ENCODE data around the gene TMEM208.

The TMEM208 gene

DNA sequence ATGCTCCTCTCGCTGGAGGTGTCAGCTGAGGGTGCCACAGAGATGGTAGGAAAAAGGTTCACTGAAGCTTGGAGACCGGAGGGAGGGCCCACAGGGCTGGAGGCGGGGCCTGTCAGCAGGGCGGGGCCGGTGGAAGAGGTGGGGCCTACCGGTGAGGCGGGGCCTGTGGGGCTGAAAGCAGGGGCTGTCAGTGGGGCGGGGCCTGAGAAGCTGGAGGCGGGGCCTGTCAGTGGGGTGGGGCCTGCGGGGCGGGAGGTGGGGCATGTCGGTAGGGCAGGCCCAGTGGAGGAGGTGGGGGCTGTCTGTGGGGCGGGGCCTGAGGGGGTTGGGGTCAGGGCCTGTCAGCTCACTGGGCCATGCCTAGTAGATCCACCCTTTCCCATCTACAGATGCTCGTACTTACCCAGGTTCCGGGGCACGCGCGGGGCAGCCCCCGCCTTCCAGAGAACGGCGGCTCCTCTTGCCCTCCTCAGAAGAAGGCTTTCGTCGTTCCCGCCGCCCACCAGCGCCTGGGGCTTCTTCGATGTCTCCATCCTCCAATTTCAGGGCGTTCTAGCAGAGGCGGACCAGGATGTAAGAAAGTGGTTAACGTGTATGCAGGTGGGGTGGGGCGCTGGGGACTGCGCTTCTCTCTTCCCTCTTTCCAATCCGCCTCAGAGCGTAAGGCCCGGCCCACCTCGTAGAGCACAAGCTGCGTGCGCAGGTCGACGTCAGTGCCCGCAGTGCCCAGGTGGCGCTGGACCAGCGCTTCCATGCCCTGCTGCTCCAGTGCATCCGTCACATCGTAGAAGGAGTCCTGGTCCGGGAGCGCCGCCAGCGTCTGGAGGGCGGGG is 9.8 kb downstream of the TMEM208 start:
- DNase-seq (ENCODE audit: low spot score): peak; percentile 86

- DNase-seq (ENCODE audit: low spot score): no peak
Observed at GRCh38 chr16:67237396-67238277, 10.7 kb downstream of the TMEM208 start.

GRCh38 chr16:67238278-67238575 is 11.3 kb downstream of the TMEM208 start:
- no peak for DNase-seq (ENCODE audit: low spot score)

- DNase-seq (ENCODE audit: low spot score): no peak
Observed at GRCh38 chr16:67238806-67239470, 12.0 kb downstream of the TMEM208 start.

DNA sequence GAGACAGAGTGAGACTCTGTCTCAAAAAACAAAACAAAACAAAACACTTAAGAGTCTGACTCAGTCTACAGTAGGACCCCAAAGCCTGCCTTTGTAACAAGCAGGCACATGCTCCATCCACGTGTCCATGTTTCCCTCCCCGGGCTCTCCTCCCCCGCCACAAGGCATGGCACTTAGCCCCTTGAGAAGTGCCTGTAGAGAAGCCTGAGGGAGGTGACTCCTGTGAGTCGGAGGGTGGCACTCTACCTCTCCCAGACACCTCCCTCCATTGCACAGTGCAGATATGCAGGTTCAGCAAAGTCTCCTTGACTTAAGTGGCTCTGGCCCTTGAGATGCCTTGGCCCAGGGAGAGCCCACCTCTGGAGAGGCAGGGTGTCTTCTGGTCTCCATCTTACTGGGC is 13.6 kb downstream of the TMEM208 start:
- peak; percentile 24 for DNase-seq (ENCODE audit: low spot score)

DNA sequence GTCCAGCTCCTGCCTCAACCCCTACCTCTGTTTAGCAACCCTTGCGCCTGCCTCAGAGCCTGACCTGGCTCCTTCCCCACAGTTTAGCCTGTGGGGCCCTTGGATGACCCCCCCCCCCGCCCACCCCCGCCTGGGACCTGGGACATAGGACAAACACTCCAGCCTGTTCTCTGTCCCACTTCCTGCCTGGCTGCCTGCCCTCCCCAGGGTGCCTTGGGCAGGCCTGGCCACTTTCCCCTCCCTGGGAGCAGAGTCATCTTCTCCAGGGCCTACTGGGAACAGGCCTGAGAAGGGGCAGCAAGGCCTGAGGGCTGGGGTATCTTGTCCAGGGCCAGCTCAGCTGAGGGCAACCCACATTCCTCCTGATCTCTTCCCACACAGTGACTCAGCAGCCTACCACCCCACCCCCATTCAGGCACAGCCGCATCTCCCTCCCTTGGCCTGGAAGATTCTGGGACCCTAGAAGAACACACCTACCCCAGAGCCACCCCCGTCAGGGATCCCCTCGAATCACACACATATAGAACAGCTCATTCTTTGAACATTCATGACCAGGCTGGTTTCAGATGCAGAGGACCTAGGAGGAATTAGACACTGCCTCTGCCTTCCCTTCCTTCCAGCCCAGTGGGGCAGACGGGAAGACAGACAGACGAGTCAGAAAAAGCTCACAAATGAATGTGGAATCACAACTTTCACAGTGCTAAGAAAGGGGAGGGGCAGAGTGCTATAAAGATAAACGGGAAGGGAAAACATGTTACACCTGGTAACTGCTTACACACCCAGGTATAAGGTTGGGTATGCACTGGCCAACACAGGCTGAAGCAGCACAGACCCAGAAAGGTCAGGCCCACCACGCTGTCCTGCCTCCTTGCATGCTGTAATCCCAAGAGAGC is 14.3 kb downstream of the TMEM208 start:
- peak; percentile 87 for DNase-seq (ENCODE audit: low spot score)

GRCh38 chr16:67242138-67242730 is 15.3 kb downstream of the TMEM208 start:
- no peak for DNase-seq (ENCODE audit: low spot score)

GRCh38 chr16:67243481-67243880 is 16.6 kb downstream of the TMEM208 start:
- no peak for DNase-seq (ENCODE audit: low spot score)

DNA sequence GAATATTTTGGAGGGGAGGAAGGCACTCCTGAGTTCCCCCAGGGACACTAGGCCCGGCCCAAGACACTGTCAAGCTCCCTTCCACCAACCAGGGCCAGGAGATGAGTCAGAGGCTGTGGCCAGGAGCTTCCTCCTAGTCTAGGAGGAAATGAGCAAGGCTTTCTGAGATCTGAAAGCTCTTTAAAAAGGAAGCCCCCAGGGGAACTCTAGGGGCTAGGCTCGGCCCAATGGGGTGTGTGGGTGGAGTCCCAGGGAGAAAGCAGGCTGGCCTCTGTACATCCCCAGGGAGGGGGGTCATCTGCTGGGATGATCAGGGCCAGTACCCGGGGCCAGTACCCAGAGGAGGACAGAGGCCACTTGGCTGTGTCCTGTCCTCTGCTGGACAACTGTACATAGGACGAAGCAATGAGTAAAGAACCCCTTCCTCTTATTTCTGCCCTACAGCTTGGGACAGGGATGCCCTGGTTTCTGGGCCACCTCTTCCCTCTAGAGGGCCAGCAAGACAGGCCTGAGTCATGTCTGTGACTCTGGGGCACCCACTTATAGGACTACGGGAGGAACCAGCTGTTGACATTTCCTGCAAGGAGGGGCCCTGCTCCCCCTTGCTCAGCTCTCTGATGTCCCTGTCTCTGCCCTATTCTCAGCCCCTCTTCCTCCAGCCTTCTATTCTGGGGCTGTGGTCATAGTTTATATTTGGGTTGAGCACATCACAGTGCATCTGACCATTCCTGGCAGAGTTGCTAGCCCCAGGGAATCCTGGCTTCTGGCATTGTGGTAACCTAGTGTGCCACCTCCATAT is 17.7 kb downstream of the TMEM208 start:
- DNase-seq (ENCODE audit: low spot score): peak; percentile 80

DNA sequence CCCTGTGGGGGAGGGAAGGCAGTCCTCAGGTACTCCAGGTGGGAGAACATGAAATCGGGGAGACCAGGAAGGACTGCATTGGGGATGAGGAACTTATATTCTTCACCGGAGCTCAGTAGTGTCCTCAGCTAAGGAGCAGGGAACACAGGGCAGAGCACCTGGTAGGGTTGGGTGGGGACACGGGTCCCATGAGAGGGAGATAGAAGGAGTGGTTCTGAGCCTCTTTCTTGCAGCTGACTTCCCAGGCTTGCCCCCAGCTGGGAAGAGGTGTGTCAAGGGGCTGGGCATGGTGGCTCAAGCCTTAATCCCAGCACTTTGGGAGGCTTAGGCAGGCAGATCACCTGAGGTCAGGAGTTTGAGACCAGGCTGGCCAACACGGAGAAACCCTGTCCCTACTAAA is 18.3 kb downstream of the TMEM208 start:
- no peak for DNase-seq (ENCODE audit: low spot score)

DNA sequence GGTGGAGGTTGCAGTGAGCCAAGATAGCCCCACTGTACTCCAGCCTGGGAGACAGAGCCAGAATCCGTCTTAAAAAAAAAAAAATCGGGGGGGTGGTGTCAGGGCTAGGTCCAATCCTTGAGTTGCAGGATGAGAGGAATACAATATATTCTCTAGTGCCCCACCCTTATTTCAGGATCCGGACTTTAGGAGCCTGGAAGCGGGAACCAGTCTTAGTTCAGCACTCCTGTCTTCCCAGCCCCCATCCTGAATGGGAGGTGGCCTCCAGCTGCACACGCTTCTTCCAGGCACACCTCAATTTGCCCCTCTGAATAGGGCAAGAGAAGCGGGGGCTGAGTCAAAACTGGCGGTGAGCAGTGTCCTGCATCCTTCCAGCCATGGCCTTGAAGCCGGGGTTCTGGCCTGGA is 18.7 kb downstream of the TMEM208 start:
- DNase-seq (ENCODE audit: low spot score): no peak

GRCh38 chr16:67246081-67246755 is 19.3 kb downstream of the TMEM208 start:
- peak; percentile 72 for DNase-seq (ENCODE audit: low spot score)

DNA sequence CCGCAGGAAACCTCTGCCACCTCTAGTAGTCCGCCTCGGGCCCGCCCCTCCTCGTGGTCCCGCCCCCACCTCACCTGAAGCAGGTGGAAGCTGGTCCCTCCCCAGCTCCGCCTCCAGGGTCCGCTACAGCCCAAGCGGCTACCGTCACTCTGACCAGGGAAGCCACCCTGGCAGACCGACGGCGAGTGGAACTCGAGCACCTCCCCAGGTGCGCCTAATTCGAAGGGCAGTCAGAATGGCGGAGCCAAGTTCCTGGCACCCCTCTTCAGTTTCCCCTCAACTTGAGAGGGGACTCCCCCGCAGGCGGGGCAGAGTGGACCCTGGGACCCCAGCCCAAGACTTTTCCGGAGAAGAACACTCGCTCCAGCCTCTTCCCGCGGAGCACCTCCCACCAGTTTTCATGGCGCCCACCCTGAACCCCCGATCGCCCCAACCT is 19.8 kb downstream of the TMEM208 start:
- DNase-seq (ENCODE audit: low spot score): no peak

GRCh38 chr16:67247192-67248072 is 20.5 kb downstream of the TMEM208 start, which contains the start of gene FHOD1:
TSS of gene FHOD1 (minus strand) at chr16:67247481. CDS start at chr16:67247410, 71 bp downstream.
- peak; percentile 96 for DNase-seq (ENCODE audit: low spot score)

GRCh38 chr16:67248073-67248400 is 21.1 kb downstream of the TMEM208 start:
- DNase-seq (ENCODE audit: low spot score): no peak

DNA sequence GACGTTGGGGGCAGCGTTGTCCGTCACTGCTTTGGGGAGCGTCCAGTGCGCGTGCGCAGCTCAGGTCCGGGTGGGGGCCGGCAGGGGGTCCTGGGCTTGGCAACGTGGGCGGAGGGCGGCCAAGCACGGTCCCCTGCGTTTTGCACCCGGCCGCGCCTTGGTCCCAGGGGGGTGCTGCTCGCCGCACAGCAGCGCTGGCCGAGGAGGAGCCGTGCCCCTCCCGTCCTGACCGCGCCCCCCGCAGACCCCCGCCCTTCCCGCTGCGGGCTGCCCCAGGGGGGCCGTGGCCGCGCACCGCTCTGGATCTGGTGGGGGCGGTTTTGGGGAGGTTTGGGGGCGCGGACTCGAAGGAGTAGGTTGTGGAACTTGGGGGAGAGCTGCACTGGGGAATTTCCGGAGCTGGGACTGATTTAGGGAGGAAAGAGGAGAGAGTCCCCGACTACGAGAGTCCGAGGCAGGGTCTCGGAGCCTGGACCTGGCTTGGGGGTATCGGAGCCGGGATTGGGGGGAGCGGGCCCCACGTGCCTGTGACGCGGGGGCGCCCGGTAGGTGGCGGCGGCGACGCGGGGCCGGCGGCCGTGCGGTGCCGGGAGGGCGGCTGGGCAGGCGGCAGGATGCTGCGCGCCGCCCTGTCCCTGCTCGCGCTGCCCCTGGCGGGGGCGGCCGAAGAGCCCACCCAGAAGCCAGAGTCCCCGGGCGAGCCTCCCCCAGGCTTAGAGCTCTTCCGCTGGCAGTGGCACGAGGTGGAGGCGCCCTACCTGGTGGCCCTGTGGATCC is 21.7 kb downstream of the TMEM208 start, which contains the start of gene SLC9A5:
TSS of gene SLC9A5 (plus strand) at position 579 of the 777 bp plus-strand sequence. CDS start at position 615, 36 bp downstream.
- peak; percentile 62 for DNase-seq (ENCODE audit: low spot score)

GRCh38 chr16:67249178-67250044 is 22.5 kb downstream of the TMEM208 start:
- peak; percentile 27 for DNase-seq (ENCODE audit: low spot score)

Measured in AG20443 (cell line).